ENCODE measurements around the gene CCL14.

DNA sequence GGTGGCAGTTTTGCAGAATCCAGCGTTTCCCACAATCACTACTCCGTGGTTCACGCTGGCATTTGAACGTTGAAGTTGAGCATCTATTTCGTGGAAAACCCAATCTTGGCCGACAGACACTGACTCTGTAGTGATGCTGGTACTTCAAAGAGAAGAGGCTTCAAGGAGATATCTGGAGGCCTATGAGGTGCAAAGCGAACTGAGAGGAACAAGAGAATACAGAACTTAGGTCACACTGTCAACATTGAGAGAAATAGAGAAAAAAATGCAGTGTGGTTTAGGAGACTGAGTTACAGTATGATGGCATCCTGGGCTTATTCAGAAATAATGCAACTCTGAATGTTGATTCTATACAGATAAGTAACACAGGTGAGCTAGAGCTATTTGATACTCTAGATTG, 21.3 kb downstream of the CCL14 start:
- TF ChIP-seq, protein P1, sequence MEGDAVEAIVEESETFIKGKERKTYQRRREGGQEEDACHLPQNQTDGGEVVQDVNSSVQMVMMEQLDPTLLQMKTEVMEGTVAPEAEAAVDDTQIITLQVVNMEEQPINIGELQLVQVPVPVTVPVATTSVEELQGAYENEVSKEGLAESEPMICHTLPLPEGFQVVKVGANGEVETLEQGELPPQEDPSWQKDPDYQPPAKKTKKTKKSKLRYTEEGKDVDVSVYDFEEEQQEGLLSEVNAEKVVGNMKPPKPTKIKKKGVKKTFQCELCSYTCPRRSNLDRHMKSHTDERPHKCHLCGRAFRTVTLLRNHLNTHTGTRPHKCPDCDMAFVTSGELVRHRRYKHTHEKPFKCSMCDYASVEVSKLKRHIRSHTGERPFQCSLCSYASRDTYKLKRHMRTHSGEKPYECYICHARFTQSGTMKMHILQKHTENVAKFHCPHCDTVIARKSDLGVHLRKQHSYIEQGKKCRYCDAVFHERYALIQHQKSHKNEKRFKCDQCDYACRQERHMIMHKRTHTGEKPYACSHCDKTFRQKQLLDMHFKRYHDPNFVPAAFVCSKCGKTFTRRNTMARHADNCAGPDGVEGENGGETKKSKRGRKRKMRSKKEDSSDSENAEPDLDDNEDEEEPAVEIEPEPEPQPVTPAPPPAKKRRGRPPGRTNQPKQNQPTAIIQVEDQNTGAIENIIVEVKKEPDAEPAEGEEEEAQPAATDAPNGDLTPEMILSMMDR (IDR thresholded peaks at IDR 0.05), result no peak
- TF ChIP-seq POLR2A (IDR thresholded peaks at IDR 0.05) (no peak), POLR2AphosphoS5 (IDR thresholded peaks at IDR 0.05) (no peak), EP300 (IDR thresholded peaks at IDR 0.05) (no peak)
